H9 (cell line): Measurements from ENCODE around the gene SLC12A9. TPM values are rescaled to one million over a fixed set of nuclear protein-coding genes. Genes with fewer than 3 reads are reported as not detected.

Source experiments
- DNase-seq: peaks from one replicate; pipeline ENCODE4 v3.0.0-alpha.2; 2017
- H2AFZ ChIP-seq: one replicate; pipeline ENCODE4 v1.6.1; 2013; ENCODE audit warnings: mild to moderate bottlenecking, low read length, control low read depth, moderate library complexity
- H2AK5ac ChIP-seq: 2 replicates; pipeline ENCODE4 v1.6.1; 2013; ENCODE audit warnings: low read length, control low read depth, mixed read lengths; ENCODE audit not compliant: insufficient read length
- H2BK120ac ChIP-seq: one replicate; pipeline ENCODE4 v1.6.1; 2013; ENCODE audit warnings: low read depth, mild to moderate bottlenecking, low read length, control low read depth, inconsistent platforms; ENCODE audit not compliant: poor library complexity, severe bottlenecking
- H2BK12ac ChIP-seq: 2 replicates; pipeline ENCODE4 v1.6.1; 2013; ENCODE audit warnings: low read length, control low read depth, mixed read lengths, low read depth; ENCODE audit not compliant: insufficient read length
- H2BK15ac ChIP-seq: 2 replicates; pipeline ENCODE4 v1.6.1; 2013; ENCODE audit warnings: low read depth, low read length, control low read depth
- H2BK20ac ChIP-seq: one replicate; pipeline ENCODE4 v1.6.1; 2013; ENCODE audit warnings: low read depth, mild to moderate bottlenecking, low read length, control low read depth, inconsistent platforms; ENCODE audit not compliant: poor library complexity, severe bottlenecking
- H2BK5ac ChIP-seq: 2 replicates; pipeline ENCODE4 v1.6.1; 2013; ENCODE audit warnings: low read length, control low read depth, mixed read lengths; ENCODE audit not compliant: insufficient read length
- H3K14ac ChIP-seq: 2 replicates; pipeline ENCODE4 v1.6.1; 2013; ENCODE audit warnings: low read length, control low read depth; ENCODE audit not compliant: insufficient read depth
- H3K18ac ChIP-seq: 2 replicates; pipeline ENCODE4 v1.6.1; 2013; ENCODE audit warnings: low read depth, mild to moderate bottlenecking, mixed read lengths, low read length, control low read depth; ENCODE audit not compliant: insufficient read length
- H3K23ac ChIP-seq: 2 replicates; pipeline ENCODE4 v1.6.1; 2013; ENCODE audit warnings: low read length, control low read depth, mixed read lengths, low read depth; ENCODE audit not compliant: insufficient read length
- H3K23me2 ChIP-seq: 2 replicates; pipeline ENCODE4 v1.6.1; 2013; ENCODE audit warnings: low read depth, mild to moderate bottlenecking, mixed read lengths, low read length, control low read depth; ENCODE audit not compliant: insufficient read length, poor library complexity, severe bottlenecking
- H3K27ac ChIP-seq: 2 replicates; pipeline ENCODE4 v1.5.1; 2013; ENCODE audit warnings: low read length, control low read depth, mixed read lengths, low read depth; ENCODE audit not compliant: insufficient read length
- H3K27me3 ChIP-seq: 2 replicates; pipeline ENCODE4 v1.6.1; 2013; ENCODE audit warnings: low read length, control low read depth, inconsistent platforms; ENCODE audit not compliant: insufficient read depth
- H3K4ac ChIP-seq: 2 replicates; pipeline ENCODE4 v1.6.1; 2013; ENCODE audit warnings: low read depth, mild to moderate bottlenecking, control low read depth, inconsistent platforms, low read length, moderate library complexity
- H3K4me1 ChIP-seq: 2 replicates; pipeline ENCODE4 v1.6.1; 2013; ENCODE audit warnings: low read length, control low read depth, inconsistent platforms; ENCODE audit not compliant: insufficient read depth
- H3K4me2 ChIP-seq: 2 replicates; pipeline ENCODE4 v1.6.1; 2013; ENCODE audit warnings: low read length, control low read depth, mixed read lengths; ENCODE audit not compliant: insufficient read length, insufficient read depth
- H3K56ac ChIP-seq: 2 replicates; pipeline ENCODE4 v1.6.1; 2013; ENCODE audit warnings: low read depth, mild to moderate bottlenecking, mixed read lengths, low read length, control low read depth; ENCODE audit not compliant: insufficient read length
- H3K79me1 ChIP-seq: 2 replicates; pipeline ENCODE4 v1.6.1; 2013; ENCODE audit warnings: low read depth, mild to moderate bottlenecking, moderate library complexity, low read length, control low read depth, inconsistent platforms; ENCODE audit not compliant: insufficient read depth, poor library complexity, severe bottlenecking
- H3K79me2 ChIP-seq: 2 replicates; pipeline ENCODE4 v1.6.1; 2013; ENCODE audit warnings: low read length, control low read depth, inconsistent platforms; ENCODE audit not compliant: insufficient read depth
- H3K9ac ChIP-seq: 2 replicates; pipeline ENCODE4 v1.6.1; 2013; ENCODE audit warnings: low read length, control low read depth, mixed read lengths; ENCODE audit not compliant: insufficient read length; ENCODE audit errors: extremely low read depth
- H3K9me3 ChIP-seq: one replicate; pipeline ENCODE4 v1.6.1; 2013; ENCODE audit warnings: low read depth, low read length, inconsistent platforms; ENCODE audit not compliant: control insufficient read depth
- H3T11ph ChIP-seq: one replicate; pipeline ENCODE4 v1.6.1; 2013; ENCODE audit warnings: mild to moderate bottlenecking, low read length, control low read depth, inconsistent platforms
- H4K20me1 ChIP-seq: one replicate; pipeline ENCODE4 v1.6.1; 2013; ENCODE audit not compliant: control insufficient read depth, insufficient read length, insufficient read depth
- H4K5ac ChIP-seq: 2 replicates; pipeline ENCODE4 v1.6.1; 2013; ENCODE audit warnings: low read depth, mild to moderate bottlenecking, mixed read lengths, low read length, control low read depth; ENCODE audit not compliant: insufficient read length
- H4K8ac ChIP-seq: replicated peaks from 2 replicates; pipeline ENCODE4 v1.6.1; 2013; ENCODE audit warnings: low read length, control low read depth, mixed read lengths, low read depth; ENCODE audit not compliant: insufficient read length
- H4K91ac ChIP-seq: 2 replicates; pipeline ENCODE4 v1.6.1; 2013; ENCODE audit warnings: low read depth, mild to moderate bottlenecking, moderate library complexity, mixed read lengths, low read length, control low read depth; ENCODE audit not compliant: insufficient read length
- H3K27ac Mint-ChIP-seq, 3 experiments: 2 replicates in 2 of 3; 3 replicates in 1 of 3; pipeline ENCODE4 v1.8.0; 2020 to 2021; ENCODE audit warnings: mixed read lengths in 3 of 3, mild to moderate bottlenecking in 1 of 3, moderate library complexity in 1 of 3
- H3K27me3 Mint-ChIP-seq: 2 replicates; pipeline ENCODE4 v1.8.0; 2021; ENCODE audit warnings: low read depth, mild to moderate bottlenecking, moderate library complexity, mixed read lengths
- H3K36me3 Mint-ChIP-seq, 3 experiments: 2 replicates in 2 of 3; 3 replicates in 1 of 3; pipeline ENCODE4 v1.8.0; 2020 to 2021; ENCODE audit warnings: low read depth in 3 of 3, mixed read lengths in 3 of 3; ENCODE audit not compliant: insufficient read depth in 1 of 3
- H3K4me1 Mint-ChIP-seq, 2 experiments: 2 replicates each; pipeline ENCODE4 v1.8.0; 2020; ENCODE audit warnings: mixed read lengths in 2 of 2
- H3K4me3 Mint-ChIP-seq, 2 experiments: 2 replicates in 1 of 2; 3 replicates in 1 of 2; pipeline ENCODE4 v1.8.0; 2020 to 2021; ENCODE audit warnings: mild to moderate bottlenecking in 2 of 2, mixed read lengths in 2 of 2, moderate library complexity in 1 of 2
- H3K9me3 Mint-ChIP-seq, 2 experiments: 2 replicates in 1 of 2; 3 replicates in 1 of 2; pipeline ENCODE4 v1.8.0; 2020; ENCODE audit warnings: mild to moderate bottlenecking in 2 of 2, mixed read lengths in 2 of 2, moderate library complexity in 1 of 2
- WGBS: extraction: QIAGEN DNeasy Blood & Tissue Kit; methylation state at CpG from one replicate; pipeline ENCODE4 v1.1.7; 2013; ENCODE audit warnings: missing lambda C conversion rate, low lambda C conversion rate, mixed read lengths; ENCODE audit not compliant: insufficient read length; ENCODE audit errors: extremely low coverage; 5-methylcytosine and 5-hydroxymethylcytosine counted together
- total RNA-seq: library from RNA; stranded (reverse); gene quantifications from 2 replicates; pipeline ENCODE4 v1.2.1, GENCODE V29; 2021
- TF ChIP-seq, protein P1 (sequence below): fragments of 200-600 bp; sonication (generic); conservative IDR thresholded peaks from 3 replicates; pipeline ENCODE4 v1.8.0; 2021; ENCODE audit warnings: antibody characterized with exemption, mild to moderate bottlenecking

The SLC12A9 gene
- total RNA-seq, 1 experiment from 2014 or later = 43.0 TPM

GRCh38 chr7:100888291-100888987, 35.9 kb downstream of the SLC12A9 start:
- H3K23ac ChIP-seq = no peak overlapping the region
- Mint-ChIP-seq H3K9me3 (no peaks in the 10 kb centered on the region), H3K27ac (peak overlapping the region; percentile 4 to 92 (median 82); a peak in 6 of 7 replicates), H3K36me3 (peaks cover 47 to 56% (median 52%) of the 10 kb centered on the region in 3 experiments), H3K4me3 (peak overlapping the region; percentile 73 to 83), H3K4me1 (peaks cover 37 to 48% of the 10 kb centered on the region in 2 experiments), H3K27me3 (no peaks in the 10 kb centered on the region; the same call in 1 of the 2 replicates)
- no peaks in the 10 kb centered on the region for H4K20me1 ChIP-seq
- H4K5ac ChIP-seq = no peak overlapping the region
- no peak overlapping the region for H3K18ac ChIP-seq
- no peak overlapping the region for H3K27ac ChIP-seq
- no peak overlapping the region for H3K14ac ChIP-seq
- no peak overlapping the region for H2BK120ac ChIP-seq
- H3K56ac ChIP-seq = no peak overlapping the region
- H3T11ph ChIP-seq = no peak overlapping the region
- no peak overlapping the region for H2BK12ac ChIP-seq
- peaks cover 24% of the 10 kb centered on the region for H3K23me2 ChIP-seq
- TF ChIP-seq, protein P1, sequence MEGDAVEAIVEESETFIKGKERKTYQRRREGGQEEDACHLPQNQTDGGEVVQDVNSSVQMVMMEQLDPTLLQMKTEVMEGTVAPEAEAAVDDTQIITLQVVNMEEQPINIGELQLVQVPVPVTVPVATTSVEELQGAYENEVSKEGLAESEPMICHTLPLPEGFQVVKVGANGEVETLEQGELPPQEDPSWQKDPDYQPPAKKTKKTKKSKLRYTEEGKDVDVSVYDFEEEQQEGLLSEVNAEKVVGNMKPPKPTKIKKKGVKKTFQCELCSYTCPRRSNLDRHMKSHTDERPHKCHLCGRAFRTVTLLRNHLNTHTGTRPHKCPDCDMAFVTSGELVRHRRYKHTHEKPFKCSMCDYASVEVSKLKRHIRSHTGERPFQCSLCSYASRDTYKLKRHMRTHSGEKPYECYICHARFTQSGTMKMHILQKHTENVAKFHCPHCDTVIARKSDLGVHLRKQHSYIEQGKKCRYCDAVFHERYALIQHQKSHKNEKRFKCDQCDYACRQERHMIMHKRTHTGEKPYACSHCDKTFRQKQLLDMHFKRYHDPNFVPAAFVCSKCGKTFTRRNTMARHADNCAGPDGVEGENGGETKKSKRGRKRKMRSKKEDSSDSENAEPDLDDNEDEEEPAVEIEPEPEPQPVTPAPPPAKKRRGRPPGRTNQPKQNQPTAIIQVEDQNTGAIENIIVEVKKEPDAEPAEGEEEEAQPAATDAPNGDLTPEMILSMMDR = no peak
- no peak overlapping the region for H2AK5ac ChIP-seq
- H2AFZ ChIP-seq = no peak overlapping the region
- no peak overlapping the region for H2BK15ac ChIP-seq
- no peak overlapping the region for H2BK20ac ChIP-seq
- peaks cover 2% of the 10 kb centered on the region; the same call in 1 of the 2 replicates for H3K4me1 ChIP-seq
- no peaks in the 10 kb centered on the region for H3K27me3 ChIP-seq
- no peak overlapping the region for H4K8ac ChIP-seq
- no CpG with 5 or more reads among the region's 18 CpGs for WGBS
- H3K79me1 ChIP-seq = no peaks in the 10 kb centered on the region
- peaks cover 6% of the 10 kb centered on the region; the same call in 1 of the 2 replicates for H3K79me2 ChIP-seq
- H3K4me2 ChIP-seq = peak overlapping the region; percentile 54
- H3K9ac ChIP-seq = peak overlapping the region; percentile 76
- H3K9me3 ChIP-seq = no peaks in the 10 kb centered on the region
- no peak overlapping the region for H3K4ac ChIP-seq
- H2BK5ac ChIP-seq = no peak overlapping the region
- H4K91ac ChIP-seq = no peak overlapping the region
- no peak for DNase-seq
